HG02852 (cell line): Measurements from ENCODE around the gene SELENOP.

Experiments
- ATAC-seq: cut with Tn5 transposase; IDR thresholded peaks from one replicate; pipeline ENCODE4 v1.9.1; 2021; ENCODE audit warnings: mild to moderate bottlenecking, moderate library complexity; ENCODE audit not compliant: unreplicated experiment

The SELENOP gene

GRCh38 chr5:42799668-42800114 is 12.0 kb downstream of the SELENOP start:
- ATAC-seq = no peak

GRCh38 chr5:42799241-42799608 is 12.5 kb downstream of the SELENOP start:
- no peak for ATAC-seq

- ATAC-seq = no peak
Measured at GRCh38 chr5:42798284-42799240, 13.1 kb downstream of the SELENOP start.

- ATAC-seq = no peak
Measured at GRCh38 chr5:42791151-42791550, 20.5 kb downstream of the SELENOP start.

- ATAC-seq = no peak
Measured at GRCh38 chr5:42787845-42788244, 23.8 kb downstream of the SELENOP start.

GRCh38 chr5:42787073-42787472 is 24.6 kb downstream of the SELENOP start:
- no peak for ATAC-seq

- ATAC-seq = no peak
Measured at GRCh38 chr5:42785756-42786155, 25.9 kb downstream of the SELENOP start.

GRCh38 chr5:42784132-42784531 is 27.6 kb downstream of the SELENOP start:
- ATAC-seq = no peak

- ATAC-seq = no peak
Measured at GRCh38 chr5:42781584-42781983, 30.1 kb downstream of the SELENOP start.

GRCh38 chr5:42779083-42779482 is 32.6 kb downstream of the SELENOP start:
- ATAC-seq = peak; percentile 66

- no peak for ATAC-seq
Measured at GRCh38 chr5:42772265-42772993, 39.3 kb downstream of the SELENOP start.

GRCh38 chr5:42770003-42770402 is 41.7 kb downstream of the SELENOP start:
- no peak for ATAC-seq

- ATAC-seq = no peak
Measured at GRCh38 chr5:42768106-42768504, 43.6 kb downstream of the SELENOP start.

GRCh38 chr5:42767491-42768105 is 44.1 kb downstream of the SELENOP start:
- ATAC-seq = no peak

- ATAC-seq = no peak
Measured at GRCh38 chr5:42761791-42762190, 49.9 kb downstream of the SELENOP start.

GRCh38 chr5:42760426-42760825 is 51.3 kb downstream of the SELENOP start:
- no peak for ATAC-seq

GRCh38 chr5:42759456-42759855 is 52.2 kb downstream of the SELENOP start:
- ATAC-seq = no peak

- ATAC-seq = peak; percentile 86
Measured at GRCh38 chr5:42756606-42757601, 54.8 kb downstream of the SELENOP start, which contains the start of gene CCDC152. Gene CCDC152, plus strand, starts transcription at chr5:42756818. Its CDS starts 2,304 bp downstream, at chr5:42759122.

- ATAC-seq = no peak
Measured at GRCh38 chr5:42753099-42753498, 58.6 kb downstream of the SELENOP start.

GRCh38 chr5:42751044-42751443 is 60.6 kb downstream of the SELENOP start:
- ATAC-seq = no peak
